Karpas-422 (cell line): ENCODE measurements around the gene NFE2L2. TPM values are rescaled to one million over a fixed set of nuclear protein-coding genes. Genes with fewer than 3 reads are reported as not detected.
"Not testable (repeated sequence)": the region's sequence is repeated elsewhere in the genome, so short reads cannot be mapped to it uniquely, and the experiment has no call there.

ENCODE experiments used
- DNase-seq: peaks from one replicate; pipeline ENCODE4 v3.0.0-alpha.2; 2015
- H2AFZ ChIP-seq: fragments of 200-600 bp; sonication (generic); 2 replicates; pipeline ENCODE4 v1.6.1; 2014; ENCODE audit warnings: antibody characterized with exemption, low read length, mixed read lengths
- H3K27ac ChIP-seq: fragments of 200-600 bp; sonication (generic); 2 replicates; pipeline ENCODE4 v1.5.1; 2014; ENCODE audit warnings: mild to moderate bottlenecking, low read length, moderate library complexity
- H3K27me3 ChIP-seq: fragments of 200-600 bp; sonication (generic); 2 replicates; pipeline ENCODE4 v1.6.1; 2014; ENCODE audit warnings: low read length, mixed read lengths
- H3K36me3 ChIP-seq: fragments of 200-600 bp; sonication (generic); 2 replicates; pipeline ENCODE4 v1.6.1; 2014; ENCODE audit warnings: low read length, mixed read lengths; ENCODE audit not compliant: insufficient read depth
- H3K4me1 ChIP-seq: fragments of 200-600 bp; sonication (generic); 2 replicates; pipeline ENCODE4 v1.6.1; 2014; ENCODE audit warnings: mild to moderate bottlenecking, low read length, mixed read lengths
- H3K4me2 ChIP-seq: fragments of 200-600 bp; sonication (generic); 2 replicates; pipeline ENCODE4 v1.6.1; 2014; ENCODE audit warnings: low read length, low read depth, mild to moderate bottlenecking; ENCODE audit not compliant: poor library complexity, severe bottlenecking
- H3K4me3 ChIP-seq: fragments of 200-600 bp; sonication (generic); 2 replicates; pipeline ENCODE4 v1.5.1; 2014; ENCODE audit warnings: mild to moderate bottlenecking, antibody characterized with exemption, low read length, mixed read lengths
- H3K79me2 ChIP-seq: fragments of 200-600 bp; sonication (generic); 2 replicates; pipeline ENCODE4 v1.6.1; 2014; ENCODE audit warnings: mild to moderate bottlenecking, low read length, mixed read lengths
- H3K9ac ChIP-seq: fragments of 200-600 bp; sonication (generic); 2 replicates; pipeline ENCODE4 v1.6.0; 2014; ENCODE audit warnings: low read length
- H3K9me2 ChIP-seq: fragments of 200-600 bp; sonication (generic), shearing (Covaris generic); replicated peaks from 2 replicates; pipeline ENCODE4 v1.6.0; 2014; ENCODE audit warnings: mild to moderate bottlenecking, low read length, moderate library complexity; ENCODE audit not compliant: insufficient read depth
- H3K9me3 ChIP-seq: fragments of 300-700, 200-600 bp; sonication (generic); 2 replicates; pipeline ENCODE4 v1.6.1; 2014; ENCODE audit warnings: low read length, mixed read lengths
- H4K20me1 ChIP-seq: fragments of 200-600 bp; sonication (generic); 2 replicates; pipeline ENCODE4 v1.6.1; 2014; ENCODE audit warnings: mild to moderate bottlenecking, antibody characterized with exemption, low read length, low read depth; ENCODE audit not compliant: insufficient read depth
- total RNA-seq: library from RNA; depleted of rRNA; stranded (reverse); fragments of >200 nt; shearing (Covaris generic); gene quantifications from 2 replicates; pipeline ENCODE4 v1.2.3, GENCODE V29; 2014; ENCODE audit warnings: low replicate concordance

NFE2L2 gene
- total RNA-seq, 1 experiment from 2014 or later: 66.7 TPM

- Histone ChIP-seq H3K4me1 (peaks cover 97% of the 10 kb centered on the region), H3K27me3 (no peaks in the 10 kb centered on the region)
Measured at GRCh38 chr2:177250461-177250860, 14.1 kb downstream of the NFE2L2 start.

GRCh38 chr2:177249038-177249437, 15.5 kb downstream of the NFE2L2 start:
- peaks cover 14% of the 10 kb centered on the region for H3K36me3 ChIP-seq
- DNase-seq: no peak
- H3K9me3 ChIP-seq: no peaks in the 10 kb centered on the region
- no peak overlapping the region for H2AFZ ChIP-seq
- no peak overlapping the region for H3K4me3 ChIP-seq
- H3K4me1 ChIP-seq: peaks cover 97% of the 10 kb centered on the region
- no peaks in the 10 kb centered on the region for H3K27me3 ChIP-seq
- H4K20me1 ChIP-seq: peaks cover 35% of the 10 kb centered on the region; the same call in 1 of the 2 replicates
- H3K9me2 ChIP-seq: no peaks in the 10 kb centered on the region
- no peak overlapping the region for H3K9ac ChIP-seq
- peak overlapping the region; percentile 95 for H3K27ac ChIP-seq
- H3K4me2 ChIP-seq: peak overlapping the region; percentile 65
- H3K79me2 ChIP-seq: peaks cover 100% of the 10 kb centered on the region

More at GRCh38 chr2:177250461-177250860, 14.1 kb downstream of the NFE2L2 start:
- Histone ChIP-seq H3K27ac (peak overlapping the region; percentile 95), H3K4me2 (peak overlapping the region; percentile 26), H3K79me2 (peaks cover 100% of the 10 kb centered on the region), H3K9me2 (no peaks in the 10 kb centered on the region), H3K9me3 (no peaks in the 10 kb centered on the region), H4K20me1 (peaks cover 48% of the 10 kb centered on the region; the same call in 1 of the 2 replicates), H3K4me3 (no peak overlapping the region), H3K9ac (no peak overlapping the region), H3K36me3 (peaks cover 11% of the 10 kb centered on the region; the same call in 1 of the 2 replicates), H2AFZ (no peak overlapping the region)
- no peak for DNase-seq

GRCh38 chr2:177247693-177248262, 16.7 kb downstream of the NFE2L2 start:
- Histone ChIP-seq H4K20me1 (peaks cover 22% of the 10 kb centered on the region; the same call in 1 of the 2 replicates), H3K4me2 (peak overlapping the region; percentile 65), H2AFZ (no peak overlapping the region), H3K27me3 (no peaks in the 10 kb centered on the region), H3K9ac (peak overlapping the region; percentile 36), H3K9me2 (no peaks in the 10 kb centered on the region), H3K4me1 (peaks cover 97% of the 10 kb centered on the region), H3K4me3 (peak overlapping the region; percentile 24; the same call in 1 of the 2 replicates), H3K9me3 (no peaks in the 10 kb centered on the region), H3K36me3 (peaks cover 12% of the 10 kb centered on the region), H3K27ac (peak overlapping the region; percentile 95), H3K79me2 (peaks cover 100% of the 10 kb centered on the region)
- DNase-seq: no peak

GRCh38 chr2:177246523-177247030, 17.9 kb downstream of the NFE2L2 start:
- not testable (repeated sequence) for H3K9me3 ChIP-seq, H2AFZ ChIP-seq, DNase-seq, H3K9me2 ChIP-seq, H3K27me3 ChIP-seq
- peak overlapping the region; percentile 95 for H3K27ac ChIP-seq
- H3K79me2 ChIP-seq: peaks cover 100% of the 10 kb centered on the region
- H3K36me3 ChIP-seq: peaks cover 14% of the 10 kb centered on the region
- peak overlapping the region; percentile 39 for H3K9ac ChIP-seq
- peaks cover 99% of the 10 kb centered on the region for H3K4me1 ChIP-seq
- H3K4me2 ChIP-seq: peak overlapping the region; percentile 65
- H3K4me3 ChIP-seq: peak overlapping the region; percentile 22
- H4K20me1 ChIP-seq: peaks cover 15% of the 10 kb centered on the region; the same call in 1 of the 2 replicates

GRCh38 chr2:177246000-177246399, 18.5 kb downstream of the NFE2L2 start:
- H3K36me3 ChIP-seq: peaks cover 14% of the 10 kb centered on the region
- no peaks in the 10 kb centered on the region for H3K27me3 ChIP-seq
- H4K20me1 ChIP-seq: 0 out of 2 replicates have a peak, but pooled peaks cover 10% of the 10 kb centered on the region
- peak overlapping the region; percentile 95 for H3K27ac ChIP-seq
- peak; percentile 87 for DNase-seq
- H3K9ac ChIP-seq: peak overlapping the region; percentile 51
- H3K79me2 ChIP-seq: peaks cover 100% of the 10 kb centered on the region
- no peak overlapping the region for H2AFZ ChIP-seq
- peak overlapping the region; percentile 65 for H3K4me2 ChIP-seq
- H3K9me2 ChIP-seq: no peaks in the 10 kb centered on the region
- peak overlapping the region; percentile 22; the same call in 1 of the 2 replicates for H3K4me3 ChIP-seq
- no peaks in the 10 kb centered on the region for H3K9me3 ChIP-seq
- peaks cover 100% of the 10 kb centered on the region for H3K4me1 ChIP-seq

- Histone ChIP-seq H3K9me3 (no peaks in the 10 kb centered on the region), H3K4me3 (0 out of 2 replicates have a peak overlapping the region, but pooled peaks have one; percentile 4), H4K20me1 (peaks cover 2% of the 10 kb centered on the region; the same call in 1 of the 2 replicates), H3K9ac (peak overlapping the region; percentile 47), H3K9me2 (no peaks in the 10 kb centered on the region), H3K4me2 (peak overlapping the region; percentile 65), H3K79me2 (peaks cover 100% of the 10 kb centered on the region), H3K27ac (peak overlapping the region; percentile 95), H3K36me3 (peaks cover 14% of the 10 kb centered on the region), H2AFZ (no peak overlapping the region), H3K4me1 (peaks cover 100% of the 10 kb centered on the region), H3K27me3 (no peaks in the 10 kb centered on the region)
- DNase-seq: no peak
Measured at GRCh38 chr2:177245010-177245422, 19.5 kb downstream of the NFE2L2 start.

- H3K4me3 ChIP-seq: no peak overlapping the region; the same call in 1 of the 2 replicates
- H3K27me3 ChIP-seq: no peaks in the 10 kb centered on the region
- H3K79me2 ChIP-seq: peaks cover 100% of the 10 kb centered on the region
- no peaks in the 10 kb centered on the region for H3K9me2 ChIP-seq
- DNase-seq: no peak
- no peaks in the 10 kb centered on the region; the same call in 1 of the 2 replicates for H4K20me1 ChIP-seq
- no peak overlapping the region for H3K9ac ChIP-seq
- peak overlapping the region; percentile 95 for H3K27ac ChIP-seq
- H3K4me2 ChIP-seq: peak overlapping the region; percentile 28
- no peaks in the 10 kb centered on the region for H3K9me3 ChIP-seq
- peaks cover 100% of the 10 kb centered on the region for H3K4me1 ChIP-seq
- no peak overlapping the region for H2AFZ ChIP-seq
- peaks cover 14% of the 10 kb centered on the region for H3K36me3 ChIP-seq
Measured at GRCh38 chr2:177244244-177244771, 20.2 kb downstream of the NFE2L2 start.

GRCh38 chr2:177243476-177243875, 21.1 kb downstream of the NFE2L2 start:
- H3K36me3 ChIP-seq: peaks cover 19% of the 10 kb centered on the region
- peak overlapping the region; percentile 95 for H3K27ac ChIP-seq
- H3K4me3 ChIP-seq: 0 out of 2 replicates have a peak overlapping the region, but pooled peaks have one; percentile 27
- H3K9me2 ChIP-seq: no peaks in the 10 kb centered on the region
- H3K4me1 ChIP-seq: peaks cover 100% of the 10 kb centered on the region
- no peaks in the 10 kb centered on the region for H3K9me3 ChIP-seq
- H3K9ac ChIP-seq: peak overlapping the region; percentile 47
- DNase-seq: no peak
- H2AFZ ChIP-seq: no peak overlapping the region
- peaks cover under 1% of the 10 kb centered on the region; the same call in 1 of the 2 replicates for H4K20me1 ChIP-seq
- H3K4me2 ChIP-seq: peak overlapping the region; percentile 53
- H3K79me2 ChIP-seq: peaks cover 100% of the 10 kb centered on the region
- H3K27me3 ChIP-seq: no peaks in the 10 kb centered on the region
